Thoracic aorta (tissue), 2 donors: Measurements from ENCODE around the gene DGKG. TPM values are rescaled to one million over a fixed set of nuclear protein-coding genes. Genes with fewer than 3 reads are reported as not detected.

Experiments used
- ATAC-seq: fragments of 150-250 bp; one replicate; pipeline ENCODE4 v1.8.0; 2017; ENCODE audit warnings: low read depth; ENCODE audit not compliant: insufficient number of reproducible peaks, low FRiP score
- DNase-seq: peaks from one replicate; pipeline ENCODE4 v3.0.0-alpha.2; 2020; ENCODE audit warnings: low spot score
- H3K27ac ChIP-seq, 2 donors: fragments of 200-600 bp; sonication (generic); 1 replicate in 1 of 2; 2 replicates in 1 of 2; pipeline ENCODE4 v1.5.1; 2016; ENCODE audit warnings: mild to moderate bottlenecking in 2 of 2, moderate library complexity in 2 of 2
- H3K27me3 ChIP-seq: fragments of 200-600 bp; sonication (generic); replicated peaks from 2 replicates; pipeline ENCODE4 v1.6.0; 2016; ENCODE audit warnings: mild to moderate bottlenecking; ENCODE audit not compliant: insufficient read depth
- H3K36me3 ChIP-seq: fragments of 200-600 bp; sonication (generic); one replicate; pipeline ENCODE4 v1.5.1; 2016
- H3K4me1 ChIP-seq, 2 donors: fragments of 200-600 bp; sonication (generic); 1 replicate in 1 of 2; 2 replicates in 1 of 2; pipeline versions ENCODE4 v1.5.1 to v1.6.0; 2016; ENCODE audit warnings: low read depth in 2 of 2, mild to moderate bottlenecking in 1 of 2; ENCODE audit not compliant: control insufficient read depth in 1 of 2
- H3K4me3 ChIP-seq: fragments of 200-600 bp; sonication (generic); 2 replicates; pipeline ENCODE4 v1.5.1; 2016; ENCODE audit warnings: mild to moderate bottlenecking
- H3K9me3 ChIP-seq: fragments of 200-600 bp; sonication (generic); 2 replicates; pipeline ENCODE4 v1.5.1; 2016
- CTCF ChIP-seq: fragments of 200-600 bp; sonication (generic); IDR thresholded peaks from one replicate; pipeline ENCODE4 v1.5.1; 2019; ENCODE audit warnings: antibody characterized with exemption
- total RNA-seq, 2 donors: library from RNA; depleted of rRNA; stranded (reverse); fragments of >200 nt; gene quantifications; one replicate each; pipeline versions ENCODE4 v1.1.0 to v1.2.3, GENCODE V29; 2016

DGKG gene
- total RNA-seq, 2 donors from 2014 or later: 12.5 to 16.7 TPM

- TF ChIP-seq CTCF: no peak
- no peak overlapping the region for H3K27ac ChIP-seq
- ATAC-seq: no peak
- no peak overlapping the region for H3K4me3 ChIP-seq
- no peaks in the 10 kb centered on the region for H3K9me3 ChIP-seq
- no peaks in the 10 kb centered on the region for H3K27me3 ChIP-seq
- peaks cover 3 to 6% of the 10 kb centered on the region in 2 donors for H3K4me1 ChIP-seq
- no peaks in the 10 kb centered on the region for H3K36me3 ChIP-seq
- DNase-seq: no peak
These were observed 244.4 kb downstream of the DGKG start for GRCh38 chr3:186117521-186118134.

- H3K36me3 ChIP-seq: no peaks in the 10 kb centered on the region
- ATAC-seq (no peak), DNase-seq (no peak)
- H3K4me3 ChIP-seq: no peak overlapping the region
- no peaks in the 10 kb centered on the region for H3K27me3 ChIP-seq
- no peak for TF ChIP-seq CTCF
- no peaks in the 10 kb centered on the region for H3K9me3 ChIP-seq
- no peak overlapping the region for H3K27ac ChIP-seq
- H3K4me1 ChIP-seq: peaks cover 4 to 11% of the 10 kb centered on the region in 2 donors
These were observed 246.6 kb downstream of the DGKG start for GRCh38 chr3:186115239-186115996.

- DNase-seq (no peak), ATAC-seq (no peak)
- H3K27ac ChIP-seq: peak overlapping the region; percentile 90 to 96
- H3K9me3 ChIP-seq: no peaks in the 10 kb centered on the region
- peaks cover 7 to 26% of the 10 kb centered on the region in 2 donors for H3K4me1 ChIP-seq
- H3K36me3 ChIP-seq: no peaks in the 10 kb centered on the region
- no peak for TF ChIP-seq CTCF
- H3K27me3 ChIP-seq: no peaks in the 10 kb centered on the region
- H3K4me3 ChIP-seq: no peak overlapping the region
These were observed 250.8 kb downstream of the DGKG start for GRCh38 chr3:186110975-186111974.

- H3K9me3 ChIP-seq: no peaks in the 10 kb centered on the region
- no peaks in the 10 kb centered on the region for H3K36me3 ChIP-seq
- DNase-seq (no peak), ATAC-seq (no peak)
- no peak for TF ChIP-seq CTCF
- no peaks in the 10 kb centered on the region for H3K27me3 ChIP-seq
- peak overlapping the region; percentile 93 for H3K4me3 ChIP-seq
- H3K4me1 ChIP-seq: peaks cover 7 to 26% of the 10 kb centered on the region in 2 donors
- peak overlapping the region; percentile 90 to 96 for H3K27ac ChIP-seq
These were observed 251.9 kb downstream of the DGKG start for GRCh38 chr3:186109897-186110803.
